ENCODE data around the gene EIF1AD. TPM values are rescaled to one million over a fixed set of nuclear protein-coding genes. Genes with fewer than 3 reads are reported as not detected.

Gene EIF1AD
- total RNA-seq, 2 donors from 2014 or later: 37.4 to 40.1 TPM

GRCh38 chr11:66012946-66013761 is 11.2 kb upstream of the EIF1AD start:
- no peaks in the 10 kb centered on the region for H3K27me3 ChIP-seq (ENCODE audit: control insufficient read depth, insufficient read depth, low read length, poor library complexity, severe bottlenecking)
- Mint-ChIP-seq H3K9me3 (no peaks in the 10 kb centered on the region), H3K36me3 (ENCODE audit: low read depth) (no peaks in the 10 kb centered on the region), H3K4me3 (no peak overlapping the region), H3K4me1 (peaks cover 20% of the 10 kb centered on the region), H3K27ac (no peak overlapping the region), H3K27me3 (ENCODE audit: insufficient read depth) (peaks cover 8% of the 10 kb centered on the region)
- H3K36me3 ChIP-seq (ENCODE audit: control insufficient read depth, insufficient read depth, low read length): no peaks in the 10 kb centered on the region
- WGBS, 2 experiments (ENCODE audit: insufficient coverage in 1 of 2, insufficient read length in 1 of 2): 87 to 91% methylated on average over 9 to 12 of the region's 12 CpGs
- no peaks in the 10 kb centered on the region for H3K9me3 ChIP-seq (ENCODE audit: control insufficient read depth, low read length)
- H3K9ac ChIP-seq (ENCODE audit: extremely low read depth, low read length, poor library complexity, severe bottlenecking): no peak overlapping the region
- TF ChIP-seq, protein P1, sequence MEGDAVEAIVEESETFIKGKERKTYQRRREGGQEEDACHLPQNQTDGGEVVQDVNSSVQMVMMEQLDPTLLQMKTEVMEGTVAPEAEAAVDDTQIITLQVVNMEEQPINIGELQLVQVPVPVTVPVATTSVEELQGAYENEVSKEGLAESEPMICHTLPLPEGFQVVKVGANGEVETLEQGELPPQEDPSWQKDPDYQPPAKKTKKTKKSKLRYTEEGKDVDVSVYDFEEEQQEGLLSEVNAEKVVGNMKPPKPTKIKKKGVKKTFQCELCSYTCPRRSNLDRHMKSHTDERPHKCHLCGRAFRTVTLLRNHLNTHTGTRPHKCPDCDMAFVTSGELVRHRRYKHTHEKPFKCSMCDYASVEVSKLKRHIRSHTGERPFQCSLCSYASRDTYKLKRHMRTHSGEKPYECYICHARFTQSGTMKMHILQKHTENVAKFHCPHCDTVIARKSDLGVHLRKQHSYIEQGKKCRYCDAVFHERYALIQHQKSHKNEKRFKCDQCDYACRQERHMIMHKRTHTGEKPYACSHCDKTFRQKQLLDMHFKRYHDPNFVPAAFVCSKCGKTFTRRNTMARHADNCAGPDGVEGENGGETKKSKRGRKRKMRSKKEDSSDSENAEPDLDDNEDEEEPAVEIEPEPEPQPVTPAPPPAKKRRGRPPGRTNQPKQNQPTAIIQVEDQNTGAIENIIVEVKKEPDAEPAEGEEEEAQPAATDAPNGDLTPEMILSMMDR (conservative IDR thresholded peaks at IDR 0.05): no peak
- H3K4me3 ChIP-seq (ENCODE audit: low read length): no peak overlapping the region
- peaks cover 11% of the 10 kb centered on the region for H3K4me1 ChIP-seq (ENCODE audit: control insufficient read depth, insufficient read depth, low read length)
- no peak overlapping the region for H3K27ac ChIP-seq (ENCODE audit: low read depth, low read length)
- DNase-seq: peak; percentile 64

GRCh38 chr11:66012371-66012945 is 10.5 kb upstream of the EIF1AD start:
- Mint-ChIP-seq H3K4me3 (no peak overlapping the region), H3K36me3 (ENCODE audit: low read depth) (no peaks in the 10 kb centered on the region), H3K9me3 (no peaks in the 10 kb centered on the region), H3K27me3 (ENCODE audit: insufficient read depth) (peaks cover 8% of the 10 kb centered on the region), H3K27ac (no peak overlapping the region), H3K4me1 (peaks cover 25% of the 10 kb centered on the region)
- no peak overlapping the region for H3K27ac ChIP-seq (ENCODE audit: low read depth, low read length)
- TF ChIP-seq, protein P1 (conservative IDR thresholded peaks at IDR 0.05): no peak
- no peaks in the 10 kb centered on the region for H3K27me3 ChIP-seq (ENCODE audit: control insufficient read depth, insufficient read depth, low read length, poor library complexity, severe bottlenecking)
- no peaks in the 10 kb centered on the region for H3K36me3 ChIP-seq (ENCODE audit: control insufficient read depth, insufficient read depth, low read length)
- DNase-seq: no peak
- peaks cover 17% of the 10 kb centered on the region for H3K4me1 ChIP-seq (ENCODE audit: control insufficient read depth, insufficient read depth, low read length)
- H3K9ac ChIP-seq (ENCODE audit: extremely low read depth, low read length, poor library complexity, severe bottlenecking): no peak overlapping the region
- 84 to 90% methylated on average over 7 to 11 of the region's 12 CpGs for WGBS, 2 experiments (ENCODE audit: insufficient coverage in 1 of 2, insufficient read length in 1 of 2)
- no peaks in the 10 kb centered on the region for H3K9me3 ChIP-seq (ENCODE audit: control insufficient read depth, low read length)
- no peak overlapping the region for H3K4me3 ChIP-seq (ENCODE audit: low read length)

DNA sequence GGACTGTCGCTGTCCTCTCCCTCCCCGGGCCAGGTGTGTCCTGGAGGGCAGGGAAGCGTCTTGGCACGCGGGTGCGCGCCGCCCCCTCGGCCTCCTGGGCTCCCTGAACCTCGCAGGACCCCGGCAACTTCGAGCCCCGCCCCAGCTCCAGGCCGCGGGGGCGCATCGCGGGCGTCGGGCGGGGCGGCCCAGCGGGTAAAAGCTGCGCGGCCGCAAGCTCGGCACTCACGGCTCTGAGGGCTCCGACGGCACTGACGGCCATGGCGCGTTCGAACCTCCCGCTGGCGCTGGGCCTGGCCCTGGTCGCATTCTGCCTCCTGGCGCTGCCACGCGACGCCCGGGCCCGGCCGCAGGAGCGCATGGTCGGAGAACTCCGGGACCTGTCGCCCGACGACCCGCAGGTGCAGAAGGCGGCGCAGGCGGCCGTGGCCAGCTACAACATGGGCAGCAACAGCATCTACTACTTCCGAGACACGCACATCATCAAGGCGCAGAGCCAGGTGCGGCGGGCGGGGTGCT is 9.9 kb upstream of the EIF1AD start, which contains the start of gene CST6:
CST6 (plus strand) TSS at position 224 of the 519 bp plus-strand sequence; CDS start at position 261, 37 bp downstream.
- Histone ChIP-seq H3K9me3 (ENCODE audit: control insufficient read depth, low read length) (no peaks in the 10 kb centered on the region), H3K9ac (ENCODE audit: extremely low read depth, low read length, poor library complexity, severe bottlenecking) (no peak within 1 kb of the TSS), H3K4me1 (ENCODE audit: control insufficient read depth, insufficient read depth, low read length) (peaks cover 22% of the 10 kb centered on the region), H3K27ac (ENCODE audit: low read depth, low read length) (no peak within 1 kb of the TSS), H3K36me3 (ENCODE audit: control insufficient read depth, insufficient read depth, low read length) (no peaks in the 10 kb centered on the region), H3K27me3 (ENCODE audit: control insufficient read depth, insufficient read depth, low read length, poor library complexity, severe bottlenecking) (no peaks in the 10 kb centered on the region), H3K4me3 (ENCODE audit: low read length) (no peak within 1 kb of the TSS)
- Mint-ChIP-seq H3K27ac (no peak within 1 kb of the TSS), H3K36me3 (ENCODE audit: low read depth) (no peaks in the 10 kb centered on the region), H3K9me3 (no peaks in the 10 kb centered on the region), H3K4me1 (peaks cover 29% of the 10 kb centered on the region), H3K27me3 (ENCODE audit: insufficient read depth) (peaks cover 8% of the 10 kb centered on the region), H3K4me3 (no peak within 1 kb of the TSS)
- DNase-seq: peak; percentile 76
- TF ChIP-seq, protein P1 (conservative IDR thresholded peaks at IDR 0.05): no peak
- WGBS, 2 experiments (ENCODE audit: insufficient coverage in 1 of 2, insufficient read length in 1 of 2): 84% methylated on average over 31 to 61 of the region's 61 CpGs
